CD4-positive, alpha-beta memory T cell (primary cell): Measurements from ENCODE around the gene ELL2. TPM values are rescaled to one million over a fixed set of nuclear protein-coding genes. Genes with fewer than 3 reads are reported as not detected.

ENCODE experiments used
- CTCF ChIA-PET: fragments of 350-600 bp; sonication (Branson Sonifier 250); formaldehyde crosslinking; loops from one replicate; lab custom pipeline; 2021; ENCODE audit warnings: inconsistent platforms; ENCODE audit not compliant: partially characterized antibody; lab: Charles Lee
- POLR2A ChIA-PET: fragments of 350-600 bp; sonication (Branson Sonifier 250); formaldehyde crosslinking; loops from one replicate; lab custom pipeline; 2021; ENCODE audit not compliant: partially characterized antibody; lab: Charles Lee
- DNase-seq, 5 donors: peaks; one replicate each; pipeline versions ENCODE4 v3.0.0 to v3.0.0-alpha.2; 2020 to 2022; ENCODE audit warnings: mixed read lengths in 1 of 5
- H3K27ac ChIP-seq: one replicate; pipeline ENCODE4 v1.7.0; 2013; ENCODE audit warnings: low read depth, low read length
- H3K27me3 ChIP-seq: 2 replicates; pipeline ENCODE4 v1.7.0; 2013; ENCODE audit warnings: mild to moderate bottlenecking, low read length, moderate library complexity; ENCODE audit not compliant: insufficient read depth
- H3K36me3 ChIP-seq: 2 replicates; pipeline ENCODE4 v1.7.0; 2013; ENCODE audit warnings: mild to moderate bottlenecking, low read length, moderate library complexity; ENCODE audit not compliant: insufficient read depth
- H3K4me1 ChIP-seq: 2 replicates; pipeline ENCODE4 v1.7.0; 2013; ENCODE audit warnings: mild to moderate bottlenecking, low read length, moderate library complexity; ENCODE audit not compliant: insufficient read depth
- H3K4me3 ChIP-seq, 2 donors: one replicate each; pipeline ENCODE4 v1.7.0; 2013; ENCODE audit warnings: low read length in 2 of 2, mild to moderate bottlenecking in 1 of 2
- H3K9me3 ChIP-seq, 2 donors: one replicate each; pipeline ENCODE4 v1.7.0; 2013; ENCODE audit warnings: low read length in 2 of 2, control low read depth in 1 of 2; ENCODE audit not compliant: control insufficient read depth in 1 of 2
- H3K27ac Mint-ChIP-seq, 7 donors: one replicate each; pipeline ENCODE4 v1.8.0; 2020 to 2021; ENCODE audit warnings: mixed read lengths in 7 of 7, mild to moderate bottlenecking in 6 of 7, inconsistent platforms in 3 of 7, moderate library complexity in 3 of 7
- H3K27me3 Mint-ChIP-seq, 2 donors: one replicate each; pipeline ENCODE4 v1.8.0; 2020 to 2021; ENCODE audit warnings: mixed read lengths in 2 of 2
- H3K36me3 Mint-ChIP-seq, 2 donors: one replicate each; pipeline ENCODE4 v1.8.0; 2020 to 2021; ENCODE audit warnings: mixed read lengths in 2 of 2, inconsistent platforms in 1 of 2, mild to moderate bottlenecking in 1 of 2
- H3K4me1 Mint-ChIP-seq, 4 donors: one replicate each; pipeline ENCODE4 v1.8.0; 2020 to 2021; ENCODE audit warnings: mixed read lengths in 4 of 4, mild to moderate bottlenecking in 1 of 4
- H3K4me3 Mint-ChIP-seq, 8 donors: one replicate each; pipeline ENCODE4 v1.8.0; 2020 to 2021; ENCODE audit warnings: mixed read lengths in 8 of 8, mild to moderate bottlenecking in 7 of 8, moderate library complexity in 6 of 8, inconsistent platforms in 3 of 8
- H3K9me3 Mint-ChIP-seq, 8 donors: one replicate each; pipeline ENCODE4 v1.8.0; 2020 to 2021; ENCODE audit warnings: mixed read lengths in 8 of 8, mild to moderate bottlenecking in 5 of 8, inconsistent platforms in 3 of 8, moderate library complexity in 1 of 8
- intact Hi-C: fragments of 100-400 bp; cut with micrococcal nuclease; formaldehyde crosslinking; loops from one replicate; pipeline ENCODE4 v1.15.1; 2023
- polyA plus RNA-seq, 2 donors: library from polyadenylated mRNA; unstranded; fragments of 300-500 nt; fragmentation: Illumina TruSeq; gene quantifications; one replicate each; pipeline ENCODE4 v1.2.3, GENCODE V29; 2021
- total RNA-seq, 2 experiments: library from RNA; stranded (reverse); gene quantifications; one replicate each; pipeline ENCODE4 v1.2.3, GENCODE V29; 2021

ELL2 gene
- total and polyA plus RNA-seq, 4 experiments from 2014 or later: 2.8 to 15.6 (median 9.3) TPM

GRCh38 chr5:95916687-95917085, 45.0 kb downstream of the ELL2 start:
- no peak overlapping the region for H3K4me3 ChIP-seq
- no peak overlapping the region for H3K27ac Mint-ChIP-seq
- intact Hi-C loops: no loop called here
- no peaks in the 10 kb centered on the region for H3K4me1 ChIP-seq
- no peak overlapping the region for H3K4me3 Mint-ChIP-seq
- peaks cover 0 to 9% (median 6%) of the 10 kb centered on the region in 4 donors for H3K4me1 Mint-ChIP-seq
- CTCF ChIA-PET: no interaction called here
- peaks cover 15 to 22% of the 10 kb centered on the region in 2 donors for H3K36me3 Mint-ChIP-seq
- POLR2A ChIA-PET: no interaction called here
- no peaks in the 10 kb centered on the region for H3K9me3 ChIP-seq
- no peak for DNase-seq
- H3K27me3 Mint-ChIP-seq: no peaks in the 10 kb centered on the region
- H3K9me3 Mint-ChIP-seq: no peaks in the 10 kb centered on the region
- H3K36me3 ChIP-seq: no peaks in the 10 kb centered on the region
- H3K27ac ChIP-seq: no peak overlapping the region
- H3K27me3 ChIP-seq: no peaks in the 10 kb centered on the region

- no peak overlapping the region for H3K4me3 Mint-ChIP-seq
- no peaks in the 10 kb centered on the region for H3K36me3 ChIP-seq
- no peaks in the 10 kb centered on the region for H3K9me3 Mint-ChIP-seq
- H3K27ac ChIP-seq: no peak overlapping the region
- POLR2A ChIA-PET: no interaction called here
- H3K27ac Mint-ChIP-seq: peak overlapping the region in 2 of 7 donors; percentile 24 to 43
- no peak for DNase-seq
- H3K27me3 Mint-ChIP-seq: no peaks in the 10 kb centered on the region
- no peaks in the 10 kb centered on the region for H3K9me3 ChIP-seq
- peaks cover 0 to 9% (median 6%) of the 10 kb centered on the region in 4 donors for H3K4me1 Mint-ChIP-seq
- intact Hi-C loops: no loop called here
- CTCF ChIA-PET: no interaction called here
- no peaks in the 10 kb centered on the region for H3K4me1 ChIP-seq
- peaks cover 19 to 25% of the 10 kb centered on the region in 2 donors for H3K36me3 Mint-ChIP-seq
- H3K27me3 ChIP-seq: no peaks in the 10 kb centered on the region
- no peak overlapping the region for H3K4me3 ChIP-seq
Measured at GRCh38 chr5:95915999-95916686, 45.5 kb downstream of the ELL2 start.

DNA sequence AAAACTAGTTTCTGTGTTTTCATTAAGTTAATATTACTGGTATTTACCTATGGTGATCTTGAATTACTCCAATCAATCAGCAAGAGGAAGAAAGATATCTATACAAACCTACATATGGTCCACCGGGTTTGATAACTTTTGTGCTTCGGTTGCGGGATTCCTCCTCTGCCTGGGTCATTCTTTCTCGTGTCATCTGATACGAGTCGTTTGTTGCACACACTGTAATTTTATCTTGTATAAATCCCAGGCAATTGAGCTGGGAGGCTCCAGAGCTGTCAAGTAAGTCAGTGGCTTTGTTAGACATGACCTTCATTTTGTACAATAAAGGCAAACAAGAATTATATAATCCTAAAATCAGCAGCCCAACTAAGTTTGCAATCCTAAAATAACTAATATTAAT, 48.0 kb downstream of the ELL2 start:
- H3K4me3 ChIP-seq: no peak overlapping the region
- POLR2A ChIA-PET: no interaction called here
- H3K27ac ChIP-seq: no peak overlapping the region
- no peaks in the 10 kb centered on the region for H3K36me3 ChIP-seq
- Mint-ChIP-seq H3K27ac (no peak overlapping the region), H3K4me3 (no peak overlapping the region), H3K9me3 (no peaks in the 10 kb centered on the region), H3K36me3 (peaks cover 28 to 30% of the 10 kb centered on the region in 2 donors), H3K4me1 (peaks cover 0 to 9% (median 6%) of the 10 kb centered on the region in 4 donors), H3K27me3 (no peaks in the 10 kb centered on the region)
- H3K27me3 ChIP-seq: no peaks in the 10 kb centered on the region
- no peaks in the 10 kb centered on the region for H3K9me3 ChIP-seq
- no peak for DNase-seq
- CTCF ChIA-PET: no interaction called here
- intact Hi-C loops: no loop called here
- H3K4me1 ChIP-seq: no peaks in the 10 kb centered on the region

GRCh38 chr5:95912029-95912428, 49.6 kb downstream of the ELL2 start:
- Mint-ChIP-seq H3K27me3 (no peaks in the 10 kb centered on the region), H3K4me3 (no peak overlapping the region), H3K27ac (peak overlapping the region in 1 of 7 donors; percentile 59), H3K4me1 (peaks cover 0 to 9% (median 5%) of the 10 kb centered on the region in 4 donors), H3K9me3 (no peaks in the 10 kb centered on the region), H3K36me3 (peaks cover 30 to 31% of the 10 kb centered on the region in 2 donors)
- no peak for DNase-seq
- intact Hi-C loops: no loop called here
- H3K27ac ChIP-seq: no peak overlapping the region
- H3K36me3 ChIP-seq: no peaks in the 10 kb centered on the region
- no peak overlapping the region for H3K4me3 ChIP-seq
- H3K9me3 ChIP-seq: no peaks in the 10 kb centered on the region
- ChIA-PET CTCF (interaction anchor here (0.9 to 1.3 kb wide), 3 partner anchors 12 to 425 kb away, joined by 3 to 4 read pairs (median 3); no protein-coding TSS in a partner anchor), POLR2A (no interaction called here)
- H3K27me3 ChIP-seq: no peaks in the 10 kb centered on the region
- H3K4me1 ChIP-seq: no peaks in the 10 kb centered on the region

- Histone ChIP-seq H3K27me3 (no peaks in the 10 kb centered on the region), H3K36me3 (no peaks in the 10 kb centered on the region), H3K4me3 (no peak overlapping the region), H3K4me1 (no peaks in the 10 kb centered on the region), H3K27ac (no peak overlapping the region), H3K9me3 (no peaks in the 10 kb centered on the region)
- peaks cover 28 to 29% of the 10 kb centered on the region in 2 donors for H3K36me3 Mint-ChIP-seq
- peaks cover 0 to under 1% (median 0%) of the 10 kb centered on the region in 4 donors for H3K4me1 Mint-ChIP-seq
- no peak for DNase-seq
- no peaks in the 10 kb centered on the region for H3K9me3 Mint-ChIP-seq
- H3K4me3 Mint-ChIP-seq: no peak overlapping the region
- ChIA-PET CTCF (no interaction called here), POLR2A (no interaction called here)
- intact Hi-C loops: no loop called here
- H3K27ac Mint-ChIP-seq: no peak overlapping the region
- H3K27me3 Mint-ChIP-seq: no peaks in the 10 kb centered on the region
Measured at GRCh38 chr5:95910521-95910920, 51.1 kb downstream of the ELL2 start.

GRCh38 chr5:95909738-95910137, 51.9 kb downstream of the ELL2 start:
- intact Hi-C loops: no loop called here
- no peaks in the 10 kb centered on the region for H3K27me3 ChIP-seq
- H3K27ac ChIP-seq: no peak overlapping the region
- Mint-ChIP-seq H3K27me3 (no peaks in the 10 kb centered on the region), H3K36me3 (peaks cover 27 to 30% of the 10 kb centered on the region in 2 donors), H3K27ac (no peak overlapping the region), H3K4me3 (no peak overlapping the region), H3K4me1 (no peaks in the 10 kb centered on the region), H3K9me3 (no peaks in the 10 kb centered on the region)
- H3K4me1 ChIP-seq: no peaks in the 10 kb centered on the region
- POLR2A ChIA-PET: no interaction called here
- H3K9me3 ChIP-seq: no peaks in the 10 kb centered on the region
- DNase-seq: no peak
- H3K36me3 ChIP-seq: no peaks in the 10 kb centered on the region
- CTCF ChIA-PET: no interaction called here
- H3K4me3 ChIP-seq: no peak overlapping the region

DNA sequence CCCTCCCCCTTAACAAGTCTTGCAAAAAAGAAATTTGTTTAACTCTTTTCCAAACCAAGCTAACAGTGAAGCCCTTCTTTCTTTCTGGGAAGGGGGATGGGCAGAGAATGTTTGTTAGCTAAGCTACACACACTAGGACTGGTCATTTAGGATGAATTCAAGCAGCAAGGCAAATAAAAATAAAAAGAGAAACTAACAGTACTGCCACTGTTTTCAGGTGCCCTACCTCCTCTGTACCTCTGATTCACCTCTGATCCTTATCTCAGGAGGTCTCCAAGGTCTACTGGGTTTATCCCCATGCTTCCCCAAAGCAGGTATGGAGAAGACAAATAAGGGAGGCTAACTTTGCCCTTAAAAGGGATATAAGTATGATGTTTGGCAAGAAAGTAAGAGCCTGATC, 52.9 kb downstream of the ELL2 start:
- no peak overlapping the region for H3K4me3 ChIP-seq
- POLR2A ChIA-PET: no interaction called here
- no peak overlapping the region for H3K4me3 Mint-ChIP-seq
- H3K4me1 Mint-ChIP-seq: no peaks in the 10 kb centered on the region
- intact Hi-C loops: no loop called here
- no peaks in the 10 kb centered on the region for H3K9me3 ChIP-seq
- DNase-seq: no peak
- no peaks in the 10 kb centered on the region for H3K27me3 ChIP-seq
- no peaks in the 10 kb centered on the region for H3K27me3 Mint-ChIP-seq
- no peaks in the 10 kb centered on the region for H3K9me3 Mint-ChIP-seq
- CTCF ChIA-PET: no interaction called here
- H3K36me3 ChIP-seq: no peaks in the 10 kb centered on the region
- H3K27ac Mint-ChIP-seq: no peak overlapping the region
- H3K27ac ChIP-seq: no peak overlapping the region
- H3K36me3 Mint-ChIP-seq: peaks cover 27 to 32% of the 10 kb centered on the region in 2 donors
- no peaks in the 10 kb centered on the region for H3K4me1 ChIP-seq
